ENCODE data around the gene SARNP.
A peak's percentile ranks its signal among the peaks of the same experiment; 100 is the strongest.

The SARNP gene

DNA sequence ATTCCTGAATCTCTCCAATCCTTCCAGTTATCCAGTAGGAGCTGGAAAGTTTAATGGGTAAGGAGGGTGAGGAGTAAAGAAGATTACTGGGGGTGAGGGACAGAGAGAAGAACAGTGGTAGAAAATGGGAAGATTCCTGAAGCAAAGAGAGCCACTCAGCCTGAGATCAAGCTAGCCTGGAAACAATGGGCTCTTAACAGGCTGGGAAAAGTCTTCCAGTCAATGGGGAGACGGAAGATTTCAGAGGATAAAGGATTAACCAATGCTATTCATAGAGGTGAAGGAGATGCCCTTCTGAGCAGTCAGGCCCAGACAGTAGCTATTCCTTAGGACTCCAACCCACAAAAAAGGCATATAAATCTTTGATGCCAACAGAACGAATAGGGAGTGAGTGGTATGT lies 59.8 kb downstream of the SARNP start:
- H3K4me3 ChIP-seq (replicated peaks; ENCODE audit: low read depth, low read length) = no peak overlapping the region
- DNase-seq (ENCODE audit: low read depth) = no peak

GRCh38 chr12:55755246-55755645 lies 62.3 kb downstream of the SARNP start:
- no peak for TF ChIP-seq CTCF (IDR thresholded peaks at IDR 0.05; ENCODE audit: low read length, missing control alignments)
- H3K4me3 ChIP-seq (replicated peaks; ENCODE audit: low read depth, low read length) = no peak overlapping the region
- no peak for DNase-seq (ENCODE audit: low read depth)

More for the DNA sequence above, 59.8 kb downstream of the SARNP start:
- no peak for TF ChIP-seq CTCF (IDR thresholded peaks at IDR 0.05; ENCODE audit: low read length, missing control alignments)

- no peak for TF ChIP-seq CTCF (IDR thresholded peaks at IDR 0.05; ENCODE audit: low read length, missing control alignments)
- no peak for DNase-seq (ENCODE audit: low read depth)
- no peak overlapping the region for H3K4me3 ChIP-seq (replicated peaks; ENCODE audit: low read depth, low read length)
These were observed 69.1 kb downstream of the SARNP start for GRCh38 chr12:55748230-55748993.

DNA sequence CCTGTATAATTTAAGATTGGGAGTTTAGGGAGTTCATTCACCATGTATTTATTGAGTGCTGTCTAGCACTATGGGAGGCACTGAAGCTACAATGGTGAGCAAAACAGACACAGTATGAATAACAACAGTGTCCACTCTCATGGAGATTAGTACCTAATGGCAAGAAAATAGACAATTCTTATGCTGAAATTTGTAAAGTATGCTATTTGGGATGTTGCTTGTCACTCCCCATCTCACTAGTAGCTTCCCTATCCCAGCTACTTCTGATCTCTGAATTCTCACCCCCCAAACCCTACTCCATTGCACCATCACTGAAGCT lies 70.7 kb downstream of the SARNP start:
- no peak for TF ChIP-seq CTCF (IDR thresholded peaks at IDR 0.05; ENCODE audit: low read length, missing control alignments)
- DNase-seq (ENCODE audit: low read depth) = no peak
- H3K4me3 ChIP-seq (replicated peaks; ENCODE audit: low read depth, low read length) = no peak overlapping the region

DNA sequence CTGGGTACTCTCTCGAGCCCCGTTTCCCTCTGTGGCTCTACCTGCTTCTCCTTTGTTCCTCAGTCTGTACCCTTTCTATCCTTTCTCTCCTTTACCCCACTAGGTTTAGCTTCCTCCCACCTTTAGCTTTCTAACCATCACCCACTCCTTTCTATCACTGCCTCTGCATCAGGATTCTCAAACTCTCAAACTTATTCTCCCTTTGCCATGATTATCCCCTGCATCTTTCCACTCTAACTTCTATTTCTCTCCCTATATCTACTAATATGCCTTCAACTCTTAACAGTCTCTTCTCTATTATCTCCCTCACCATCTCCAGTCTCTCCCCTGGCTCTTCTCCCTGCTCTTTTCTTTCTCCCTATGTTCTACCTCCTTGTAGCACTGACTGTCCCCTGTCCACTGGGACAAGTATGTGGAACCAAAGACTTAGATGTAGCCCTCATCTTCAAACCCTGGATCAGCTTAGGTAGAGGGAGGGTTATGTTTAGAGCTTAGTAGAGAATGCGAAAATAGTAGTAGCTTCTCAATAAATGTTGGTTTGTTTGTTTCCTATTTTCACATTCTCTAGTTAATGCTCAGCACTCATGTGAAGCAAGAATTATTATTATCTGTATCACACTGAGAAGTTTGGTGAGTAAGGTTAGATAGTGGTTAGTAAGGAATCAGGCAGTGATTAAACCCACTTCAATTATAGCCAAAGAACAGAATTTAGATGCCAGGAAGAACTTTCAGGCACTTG lies 71.2 kb downstream of the SARNP start:
- TF ChIP-seq CTCF (IDR thresholded peaks at IDR 0.05; ENCODE audit: low read length, missing control alignments) = no peak
- no peak overlapping the region for H3K4me3 ChIP-seq (replicated peaks; ENCODE audit: low read depth, low read length)
- no peak for DNase-seq (ENCODE audit: low read depth)

GRCh38 chr12:55745361-55746173 lies 72.0 kb downstream of the SARNP start:
- TF ChIP-seq CTCF (IDR thresholded peaks at IDR 0.05; ENCODE audit: low read length, missing control alignments) = no peak
- DNase-seq (ENCODE audit: low read depth) = peak; percentile 50
- H3K4me3 ChIP-seq (replicated peaks; ENCODE audit: low read depth, low read length) = peak overlapping the region; percentile 30

All from fibroblast of pulmonary artery (primary cell).